ENCODE data around the gene ASB18. TPM values are rescaled to one million over a fixed set of nuclear protein-coding genes. Genes with fewer than 3 reads are reported as not detected.
A peak's percentile ranks its signal among the peaks of the same experiment; 100 is the strongest.

The ASB18 gene
- total and polyA plus RNA-seq, 2 of the 8 experiments (the other 6 are each of a cell fraction or from before 2014, with no cell fraction given) = not detected

GRCh38 chr2:236165842-236166795, 98.1 kb downstream of the ASB18 start:
- Histone ChIP-seq H2AK5ac (ENCODE audit: low read depth, low read length) (peak overlapping the region; percentile 90; the same call in 1 of the 2 replicates), H2BK5ac (ENCODE audit: low read depth, low read length) (peak overlapping the region; percentile 35; the same call in 1 of the 2 replicates), H3K4me1 (replicated peaks in 1 of 4; ENCODE audit: control insufficient read depth in 3 of 4, insufficient read depth in 4 of 4, low read length in 3 of 4) (peaks cover 12 to 50% (median 41%) of the 10 kb centered on the region in 4 experiments), H4K91ac (replicated peaks; ENCODE audit: insufficient read length, low read length) (no peak overlapping the region), H2BK120ac (replicated peaks; ENCODE audit: low read depth, low read length) (no peak overlapping the region), H2BK12ac (ENCODE audit: low read depth, low read length) (peak overlapping the region; percentile 94), H3K9ac (replicated peaks in 1 of 4; ENCODE audit: extremely low read depth in 1 of 4, low read depth in 3 of 4, low read length in 3 of 4) (no peak overlapping the region), H3K23me2 (ENCODE audit: low read depth, low read length) (peaks cover 23% of the 10 kb centered on the region; the same call in 1 of the 2 replicates), H3K9me3 (ENCODE audit: insufficient read depth in 2 of 2, low read depth in 1 of 2, low read length in 1 of 2) (no peaks in the 10 kb centered on the region), H3K27ac (ENCODE audit: low read depth, low read length) (no peak overlapping the region), H4K20me1 (replicated peaks in 1 of 2; ENCODE audit: control insufficient read depth in 1 of 2, insufficient read depth in 2 of 2, low read length in 2 of 2) (peaks cover 20 to 24% of the 10 kb centered on the region in 2 experiments), H3K79me1 (ENCODE audit: low read depth, low read length) (no peaks in the 10 kb centered on the region), H3K4ac (replicated peaks; ENCODE audit: insufficient read length, low read depth, low read length) (peak overlapping the region; percentile 80), H3K27me3 (replicated peaks in 1 of 4; ENCODE audit: control insufficient read depth in 3 of 4, extremely low read depth in 1 of 4, insufficient read depth in 3 of 4, low read length in 3 of 4) (peaks cover 91 to 100% (median 98%) of the 10 kb centered on the region in 4 experiments), H3K79me2 (ENCODE audit: control insufficient read depth in 1 of 2, insufficient read depth in 2 of 2, low read length in 2 of 2) (no peaks in the 10 kb centered on the region), H3K36me3 (ENCODE audit: control insufficient read depth in 2 of 4, insufficient read depth in 4 of 4, low read length in 3 of 4) (peaks cover 0 to 4% (median 0%) of the 10 kb centered on the region in 4 experiments; a peak in 2 of 8 replicates), H3K23ac (ENCODE audit: insufficient read length) (no peak overlapping the region), H2AFZ (ENCODE audit: low read length) (no peak overlapping the region), H2BK20ac (ENCODE audit: low read length) (peak overlapping the region; percentile 61; the same call in 1 of the 2 replicates), H3K4me2 (ENCODE audit: insufficient read depth in 1 of 2, low read depth in 2 of 2, low read length in 2 of 2) (peak overlapping the region; percentile 59 to 83), H3K56ac (replicated peaks; ENCODE audit: insufficient read length, low read depth, low read length) (no peak overlapping the region), H4K8ac (ENCODE audit: extremely low read depth, insufficient read depth, low read length) (peak overlapping the region; percentile 53), H2BK15ac (ENCODE audit: low read length) (0 out of 2 replicates have a peak overlapping the region, but pooled peaks have one; percentile 46), H3K4me3 (ENCODE audit: extremely low read depth in 1 of 4, insufficient read depth in 2 of 4, low read depth in 3 of 4, low read length in 4 of 4) (peak overlapping the region; percentile 11 to 59 (median 30); a peak in 5 of 8 replicates), H3K14ac (ENCODE audit: insufficient read length) (no peak overlapping the region), H4K5ac (ENCODE audit: insufficient read length, low read depth, low read length) (no peak overlapping the region), H3K18ac (ENCODE audit: extremely low read depth, low read length) (peak overlapping the region; percentile 71)
- TF ChIP-seq RNF2 (IDR thresholded peaks at IDR 0.05; ENCODE audit: borderline replicate concordance, low read depth, low read length, missing control alignments, poor library complexity, severe bottlenecking) = peak; percentile 83
- no peak for TF ChIP-seq BCL11A (IDR thresholded peaks at IDR 0.05; ENCODE audit: low read depth in 2 of 2, low read length in 2 of 2)
- 0 out of 2 replicates have a peak, but pooled peaks have one; percentile 69 for TF ChIP-seq CBX8 (IDR thresholded peaks at IDR 0.05; ENCODE audit: borderline replicate concordance, low read depth, low read length)
- no peak for TF ChIP-seq GTF2F1 (IDR thresholded peaks at IDR 0.05; ENCODE audit: borderline replicate concordance, low read depth, low read length)
- peak; percentile 59 for TF ChIP-seq MAX (IDR thresholded peaks at IDR 0.05)
- peak; percentile 88 for TF ChIP-seq SUZ12 (IDR thresholded peaks at IDR 0.05; ENCODE audit: low read length)
- peak; percentile 89 for TF ChIP-seq EZH2 (IDR thresholded peaks at IDR 0.05; ENCODE audit: low read depth, low read length, severe bottlenecking)
- ChIA-PET CTCF (ENCODE audit: partially characterized antibody) (interaction anchor here (0.8 to 2.9 kb wide), 7 partner anchors 8 to 374 kb away, joined by 3 to 16 read pairs (median 4); no protein-coding TSS in a partner anchor), POLR2A (ENCODE audit: partially characterized antibody) (interaction anchor here (1.0 kb wide), 1 partner anchor 8 kb away, joined by 3 read pairs; no protein-coding TSS in a partner anchor)
- 9% methylated on average over 46 of the region's 58 CpGs; no CpG with 5 or more reads in 1 of the 2 experiments for WGBS, 2 experiments (ENCODE audit: extremely low coverage in 1 of 2, insufficient coverage in 1 of 2, insufficient read length in 1 of 2, insufficient replicate concordance in 2 of 2, low coverage in 1 of 2, low lambda C conversion rate in 2 of 2, missing lambda C conversion rate in 1 of 2)
- DNase-seq (ENCODE audit: low read depth in 1 of 2, low spot score in 2 of 2) (peak in 1 of 2 experiments; percentile 72), FAIRE-seq (no peak)

All from H1 (cell line).